ENCODE data around the gene MZT2A.
"Not testable (repeated sequence)": the region's sequence is repeated elsewhere in the genome, so short reads cannot be mapped to it uniquely, and the experiment has no call there.

The MZT2A gene

GRCh38 chr2:131521524-131521923 lies 29.3 kb upstream of the MZT2A start:
- DNase-seq (ENCODE audit: low read depth, low spot score); H3K27ac ChIP-seq: not testable (repeated sequence)

GRCh38 chr2:131520526-131520925 lies 28.3 kb upstream of the MZT2A start:
- H3K27ac ChIP-seq = no peak overlapping the region
- no peak for DNase-seq (ENCODE audit: low read depth, low spot score)

DNA sequence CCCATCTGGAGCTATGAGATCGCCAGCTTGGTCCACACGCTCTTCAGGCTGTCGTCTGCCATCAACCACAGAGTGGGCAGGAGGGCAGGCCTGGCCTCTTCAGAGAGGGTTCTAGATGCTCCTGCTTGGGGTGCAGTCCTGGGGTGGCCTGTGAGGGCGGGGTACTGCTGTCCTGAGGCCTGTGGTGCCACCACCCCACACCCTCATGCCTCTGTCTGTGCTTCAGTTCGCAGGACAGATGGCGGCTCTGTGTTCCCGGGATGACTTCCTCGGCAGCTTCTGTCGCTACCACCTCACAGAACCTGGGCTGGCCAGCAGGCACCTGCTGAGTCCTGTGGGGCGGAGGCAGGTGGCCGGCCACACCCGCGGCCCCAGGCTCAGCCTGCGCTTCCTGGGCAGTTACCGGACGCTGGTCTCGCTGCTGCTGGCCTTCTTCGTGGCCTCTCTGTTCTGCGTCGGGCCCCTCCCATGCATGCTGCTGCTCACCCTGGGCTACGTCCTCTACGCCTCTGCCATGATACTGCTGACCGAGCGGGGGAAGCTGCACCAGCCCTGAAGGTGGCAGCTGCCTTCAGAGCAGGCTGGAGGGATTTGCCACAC lies 27.8 kb upstream of the MZT2A start:
- DNase-seq (ENCODE audit: low read depth, low spot score); H3K27ac ChIP-seq: not testable (repeated sequence)

- no peak for DNase-seq (ENCODE audit: low read depth, low spot score)
- H3K27ac ChIP-seq = no peak overlapping the region
Observed at GRCh38 chr2:131519466-131519865, 27.3 kb upstream of the MZT2A start.

GRCh38 chr2:131518531-131518930 lies 26.3 kb upstream of the MZT2A start:
- not testable (repeated sequence) for DNase-seq (ENCODE audit: low read depth, low spot score); H3K27ac ChIP-seq

DNA sequence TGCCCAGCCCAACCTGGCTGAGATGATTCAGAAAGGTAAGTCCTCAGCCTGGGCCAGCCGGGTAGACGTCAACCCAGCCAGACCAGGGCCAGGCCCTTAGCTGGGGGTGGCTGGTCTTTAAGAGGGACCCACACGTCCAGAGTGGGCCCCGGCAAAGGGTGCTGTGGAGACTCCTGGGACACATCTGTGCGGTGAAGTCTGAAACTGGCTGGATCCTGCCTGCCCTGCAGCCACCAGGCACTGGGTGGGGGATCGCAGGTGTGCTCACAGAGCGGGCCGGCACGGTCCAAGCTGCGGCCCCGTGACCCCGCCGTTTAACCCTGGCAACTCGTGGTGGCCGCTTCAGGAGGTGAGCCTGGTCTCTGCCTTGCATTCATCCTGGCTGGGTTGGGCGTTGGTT lies 25.7 kb upstream of the MZT2A start:
- H3K27ac ChIP-seq; DNase-seq (ENCODE audit: low read depth, low spot score): not testable (repeated sequence)

GRCh38 chr2:131517106-131517831 lies 25.1 kb upstream of the MZT2A start:
- DNase-seq (ENCODE audit: low read depth, low spot score) = no peak
- H3K27ac ChIP-seq = no peak overlapping the region

- not testable (repeated sequence) for DNase-seq (ENCODE audit: low read depth, low spot score); H3K27ac ChIP-seq
Observed at GRCh38 chr2:131516621-131517020, 24.4 kb upstream of the MZT2A start.

DNA sequence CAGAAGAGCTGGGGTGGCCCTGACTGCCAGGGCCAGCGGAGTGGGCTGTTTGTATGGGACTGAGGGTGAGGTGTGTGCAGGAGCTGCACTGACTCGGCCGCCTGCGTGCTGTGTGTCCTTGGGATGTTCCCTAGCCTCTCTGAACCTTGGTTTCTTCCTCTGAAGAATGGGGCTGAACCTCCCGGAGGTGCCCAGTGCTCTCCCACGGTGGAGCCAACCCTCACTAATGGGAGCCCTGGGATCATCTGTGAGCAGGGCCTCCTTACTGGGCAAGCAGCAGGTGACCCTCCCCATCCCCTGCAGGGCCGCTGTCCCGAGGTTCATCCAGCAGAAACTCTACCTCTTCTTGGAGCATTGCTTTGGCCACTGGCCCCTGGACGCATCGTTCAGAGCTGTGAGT lies 23.8 kb upstream of the MZT2A start:
- DNase-seq (ENCODE audit: low read depth, low spot score) = no peak
- H3K27ac ChIP-seq = no peak overlapping the region

- DNase-seq (ENCODE audit: low read depth, low spot score); H3K27ac ChIP-seq: not testable (repeated sequence)
Observed at GRCh38 chr2:131515235-131515634, 23.0 kb upstream of the MZT2A start.

DNA sequence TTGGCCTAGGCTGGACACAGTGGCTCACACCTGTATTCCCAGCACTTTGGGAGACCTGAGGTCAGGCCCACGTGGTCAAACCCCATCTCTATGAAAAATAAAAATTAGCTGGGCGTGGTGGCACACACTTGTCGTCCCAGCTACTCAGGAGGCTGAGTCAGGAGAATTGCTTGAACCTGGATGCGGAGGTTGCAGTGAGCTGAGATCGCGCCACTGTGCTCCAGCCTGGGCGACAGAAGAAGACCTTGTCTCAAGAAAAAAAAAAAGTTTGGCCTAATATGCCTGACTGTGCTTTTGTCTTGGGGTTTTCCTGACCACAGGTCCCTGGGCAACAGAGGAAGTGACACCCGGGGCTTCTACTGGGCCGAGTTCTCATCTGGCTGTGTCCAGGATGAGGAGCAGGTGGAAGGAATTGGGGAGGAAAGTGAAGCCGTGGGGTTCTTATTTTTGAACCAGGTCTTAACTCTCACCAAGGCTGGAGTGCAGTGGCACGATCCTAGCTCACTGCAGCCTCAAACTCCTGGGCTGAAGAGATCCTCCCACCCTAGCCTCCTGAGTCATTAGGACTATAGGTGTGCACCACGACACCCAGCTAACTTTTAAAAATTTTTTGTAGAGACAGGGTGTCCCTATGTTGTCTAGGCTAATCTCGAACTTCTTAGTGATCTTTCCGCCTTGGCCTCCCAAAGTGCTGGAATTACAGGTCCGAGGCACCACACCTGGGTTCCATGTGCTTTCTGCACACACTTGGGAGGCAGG lies 22.4 kb upstream of the MZT2A start:
- DNase-seq (ENCODE audit: low read depth, low spot score); H3K27ac ChIP-seq: not testable (repeated sequence)

DNA sequence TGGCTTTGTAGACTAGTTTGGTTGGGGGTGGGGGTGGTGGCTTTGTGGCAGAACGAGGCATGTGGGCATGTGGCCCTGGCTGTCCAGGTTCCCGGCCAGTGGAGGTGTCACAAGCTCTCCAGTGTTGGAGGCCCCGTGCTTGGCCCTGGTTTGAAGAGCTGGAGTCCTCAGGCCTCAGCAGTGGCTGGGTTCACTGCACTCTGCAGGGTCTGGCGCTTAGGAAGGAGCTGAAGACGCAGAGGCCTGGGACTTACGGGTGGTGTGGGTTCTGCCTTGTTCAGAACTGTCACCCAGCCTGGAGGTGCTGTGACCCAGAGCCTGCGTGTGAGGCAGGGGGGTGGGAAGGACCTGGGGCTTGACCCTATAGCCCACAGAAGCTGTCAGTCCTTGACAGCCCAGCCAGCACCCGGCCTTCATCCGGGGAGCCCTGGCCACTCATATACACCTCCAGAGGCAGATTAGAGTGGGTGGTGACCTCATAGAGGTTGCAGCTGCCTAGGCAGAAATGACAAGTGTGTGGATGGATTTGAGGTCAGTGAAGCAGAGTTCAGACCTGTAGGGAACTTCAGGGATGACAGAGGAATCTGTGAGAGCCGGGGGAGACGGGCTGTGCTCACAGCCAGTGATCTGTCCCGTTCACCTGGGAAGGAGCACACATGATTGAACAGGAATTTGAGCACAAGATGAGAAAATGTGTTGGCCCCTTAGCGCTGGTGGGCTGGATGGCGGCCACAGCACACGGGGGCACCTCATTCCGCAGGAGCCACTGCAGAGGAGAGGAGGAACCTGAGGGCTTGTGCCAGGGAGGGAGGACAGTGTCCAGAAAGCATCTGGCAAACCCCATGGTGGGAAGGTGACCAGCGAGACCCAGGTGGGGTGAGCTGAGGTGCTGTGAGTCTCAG lies 20.0 kb upstream of the MZT2A start:
- not testable (repeated sequence) for DNase-seq (ENCODE audit: low read depth, low spot score); H3K27ac ChIP-seq

GRCh38 chr2:131511291-131511968 lies 19.2 kb upstream of the MZT2A start:
- not testable (repeated sequence) for H3K27ac ChIP-seq

GRCh38 chr2:131509615-131510014 lies 17.4 kb upstream of the MZT2A start:
- H3K27ac ChIP-seq = no peak overlapping the region
- no peak for DNase-seq (ENCODE audit: low read depth, low spot score)

More at GRCh38 chr2:131511291-131511968, 19.2 kb upstream of the MZT2A start:
- not testable (repeated sequence) for DNase-seq (ENCODE audit: low read depth, low spot score)

- H3K27ac ChIP-seq; DNase-seq (ENCODE audit: low read depth, low spot score): not testable (repeated sequence)
Observed at GRCh38 chr2:131504082-131504750, 12.0 kb upstream of the MZT2A start.

DNA sequence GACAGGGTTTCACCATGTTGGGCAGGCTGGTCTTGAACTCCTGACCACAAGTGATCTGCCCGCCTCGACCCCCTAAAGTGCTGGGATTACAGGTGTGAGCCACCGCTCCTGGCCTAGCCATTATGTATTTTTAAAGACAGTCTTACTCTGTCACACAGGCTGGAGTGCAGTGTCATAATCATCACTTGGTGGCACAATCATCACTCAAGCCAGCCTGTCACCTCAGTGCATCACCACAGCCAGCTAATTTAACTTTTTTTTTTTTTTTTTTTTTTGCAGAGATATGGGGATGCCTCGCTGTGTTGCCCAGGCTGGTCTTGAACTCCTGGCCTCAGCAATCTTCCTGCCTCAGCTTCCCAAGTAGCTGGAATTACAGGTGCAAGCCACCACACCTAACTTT lies 11.4 kb upstream of the MZT2A start:
- not testable (repeated sequence) for DNase-seq (ENCODE audit: low read depth, low spot score); H3K27ac ChIP-seq

DNA sequence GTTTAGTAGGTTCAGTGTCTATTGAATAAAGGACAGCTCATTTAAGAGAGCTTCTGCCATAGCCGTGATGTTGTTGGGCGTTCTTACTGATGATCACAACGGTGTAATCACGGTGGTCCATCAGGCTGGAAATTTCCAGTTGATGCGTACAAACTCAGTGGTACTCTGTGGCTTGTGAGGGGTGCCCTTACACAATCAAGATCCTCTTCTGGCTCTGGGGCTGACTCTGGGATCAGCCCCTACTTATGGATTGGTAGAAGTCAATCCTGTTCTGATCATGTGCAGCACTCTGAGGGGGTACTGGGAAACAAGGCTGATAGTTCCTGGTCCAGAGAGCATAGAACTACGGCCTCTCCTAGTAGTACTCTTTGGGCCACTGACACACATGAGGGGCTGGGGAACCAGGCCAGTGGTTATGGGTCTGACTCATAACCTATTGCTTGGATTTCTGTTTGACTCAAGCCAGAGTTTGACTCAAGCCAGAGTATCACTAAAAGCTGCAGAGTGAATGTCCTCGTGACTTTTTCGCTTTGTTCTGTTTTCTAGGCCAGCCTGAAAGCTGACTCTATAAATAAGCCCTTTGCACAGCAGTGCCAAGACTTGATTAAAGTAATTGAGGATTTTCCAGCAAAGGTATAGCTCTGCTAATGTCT lies 6.2 kb upstream of the MZT2A start:
- DNase-seq (ENCODE audit: low read depth, low spot score); H3K27ac ChIP-seq: not testable (repeated sequence)

- DNase-seq (ENCODE audit: low read depth, low spot score); H3K27ac ChIP-seq: not testable (repeated sequence)
Observed at GRCh38 chr2:131495506-131495905, 3.3 kb upstream of the MZT2A start.

Measured in epithelial cell of prostate (primary cell).